ENCODE data around the gene METTL5. TPM values are rescaled to one million over a fixed set of nuclear protein-coding genes. Genes with fewer than 3 reads are reported as not detected.

Gene METTL5
- 90.5 and 106 TPM in 2 replicates for total RNA-seq

DNA sequence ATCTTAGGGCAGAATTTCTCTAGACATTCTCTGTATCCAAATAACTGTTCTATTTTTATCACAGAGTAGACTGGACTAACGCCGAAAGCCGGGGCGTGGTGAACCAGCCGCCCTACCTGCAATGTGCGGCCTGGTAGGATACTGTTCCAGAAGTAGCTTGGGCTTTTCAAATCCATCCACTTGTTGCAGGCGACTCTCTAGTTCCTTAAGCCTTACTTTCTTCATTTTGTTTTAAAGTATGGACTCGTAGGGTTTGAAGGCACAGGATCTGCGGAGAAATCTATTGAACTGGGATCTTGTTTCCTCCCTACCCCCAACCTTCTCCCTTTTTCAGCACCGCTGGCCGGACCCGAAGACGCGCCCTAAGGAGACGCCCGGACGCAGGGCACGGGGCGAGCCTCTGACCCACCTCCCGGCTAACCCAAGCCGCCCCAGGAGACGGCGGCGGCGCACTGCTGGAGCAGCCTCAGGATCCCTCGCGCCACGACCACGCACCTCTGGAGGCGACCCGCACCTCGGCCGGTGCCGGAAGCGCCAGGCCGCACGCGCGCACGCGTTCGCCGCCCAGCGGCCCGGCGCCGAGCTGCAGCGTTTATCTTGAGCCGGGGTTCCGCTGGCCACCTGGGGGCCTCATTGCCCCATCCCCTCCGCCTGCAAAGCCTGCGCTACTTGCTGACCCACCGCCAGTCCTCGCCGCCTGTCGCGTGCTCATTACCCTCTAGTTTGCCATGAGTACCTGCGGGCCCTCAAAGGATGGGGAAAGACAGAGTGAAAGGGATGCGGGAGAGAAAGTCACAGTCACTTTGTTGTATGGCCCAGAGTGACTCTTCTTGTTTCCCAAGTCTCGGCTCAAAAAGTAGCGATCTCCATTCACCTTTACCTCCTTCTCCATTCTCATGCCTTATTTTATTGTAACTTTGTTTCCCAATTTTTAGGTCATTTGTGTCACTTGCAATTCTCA lies at the start of gene METTL5:
TSS of gene METTL5 (minus strand) at position 533 of the 961 bp plus-strand sequence. CDS start at position 225, 308 bp downstream.

DNA sequence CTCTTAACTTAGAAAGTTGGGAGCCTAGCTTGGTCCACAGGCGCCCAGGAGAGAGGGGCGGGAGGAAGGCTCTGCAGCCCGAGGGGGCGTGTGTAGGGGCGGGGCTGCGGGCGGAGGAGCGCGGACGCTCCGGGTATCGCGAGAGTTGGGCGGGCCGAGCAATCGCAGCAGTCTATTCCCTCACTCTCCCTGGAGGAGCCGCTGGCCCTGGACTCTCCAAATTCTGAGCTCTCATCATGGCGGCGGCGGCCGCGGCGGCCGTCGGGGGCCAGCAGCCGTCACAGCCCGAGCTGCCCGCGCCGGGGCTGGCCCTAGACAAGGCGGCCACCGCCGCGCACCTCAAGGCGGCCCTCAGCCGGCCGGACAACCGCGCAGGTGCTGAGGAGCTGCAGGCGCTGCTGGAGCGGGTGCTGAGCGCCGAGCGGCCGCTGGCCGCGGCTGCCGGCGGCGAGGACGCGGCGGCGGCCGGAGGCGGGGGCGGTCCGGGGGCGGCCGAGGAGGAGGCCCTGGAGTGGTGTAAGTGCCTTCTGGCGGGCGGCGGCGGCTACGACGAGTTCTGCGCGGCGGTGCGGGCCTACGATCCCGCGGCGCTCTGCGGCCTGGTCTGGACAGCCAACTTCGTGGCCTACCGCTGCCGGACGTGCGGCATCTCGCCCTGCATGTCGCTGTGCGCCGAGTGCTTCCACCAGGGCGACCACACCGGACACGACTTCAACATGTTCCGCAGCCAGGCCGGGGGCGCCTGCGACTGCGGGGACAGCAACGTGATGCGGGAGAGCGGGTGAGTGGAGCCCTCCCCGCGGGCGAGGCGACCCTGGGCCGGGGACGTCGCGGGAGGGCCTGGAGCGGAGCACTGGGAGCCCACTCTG lies 2.8 kb upstream of the METTL5 start, which contains the start of gene UBR3:
TSS of gene UBR3 (plus strand) at position 183 of the 869 bp plus-strand sequence. CDS start at position 237, 54 bp downstream.

DNA sequence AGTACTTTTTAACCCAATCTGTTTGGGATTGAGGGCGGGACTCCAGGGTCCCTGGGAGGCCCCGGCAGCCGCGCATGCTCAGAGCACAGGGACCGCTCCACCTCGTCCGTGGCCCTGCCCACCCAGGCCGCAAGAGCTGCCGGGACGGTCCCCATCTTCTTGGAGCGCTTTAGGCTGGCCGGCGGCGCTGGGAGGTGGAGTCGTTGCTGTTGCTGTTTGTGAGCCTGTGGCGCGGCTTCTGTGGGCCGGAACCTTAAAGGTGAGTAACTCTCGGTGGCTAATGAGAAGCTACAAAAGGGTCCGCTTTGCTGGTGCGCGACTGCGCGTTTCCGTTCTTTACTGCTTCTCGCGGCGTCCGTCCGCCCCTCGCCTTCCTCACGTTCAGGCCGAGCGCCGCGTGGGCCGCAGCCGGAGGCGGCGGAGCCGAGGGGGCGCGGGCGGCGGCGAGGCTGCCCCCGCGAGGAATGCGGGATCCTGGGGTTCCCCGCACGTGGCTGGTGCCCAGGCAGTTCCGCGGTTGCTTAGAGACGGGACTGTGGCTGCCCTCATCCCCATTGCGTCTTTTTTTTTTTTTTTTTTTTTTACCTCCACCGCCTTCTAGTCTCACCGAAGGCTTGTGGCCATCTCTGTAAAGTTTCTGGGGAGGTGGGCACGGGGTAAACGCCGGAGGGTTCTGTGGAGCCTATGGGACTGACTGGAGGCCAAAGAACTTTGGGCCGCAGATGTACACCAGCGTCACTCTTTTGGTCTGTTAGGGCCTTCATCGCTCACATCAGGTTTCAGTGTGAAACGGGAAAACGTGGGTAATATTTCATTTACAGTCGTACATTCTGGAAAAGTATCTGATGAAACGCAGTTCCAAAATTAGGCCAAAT lies 25.8 kb downstream of the METTL5 start, which contains the start of gene SSB:
TSS of gene SSB (plus strand) at position 154 of the 875 bp plus-strand sequence. CDS start 2,090 bp downstream, outside the sequence.

Other genes starting within 250 kb of the METTL5 start
- 21.9 and 24.6 TPM in 2 replicates for gene PPIG, start 240.6 kb downstream of the METTL5 start, total RNA-seq
- not detected in 2 replicates for gene CFAP210, start 130.5 kb downstream of the METTL5 start, total RNA-seq
- 3.0 TPM in 2 replicates for gene PHOSPHO2, start 130.4 kb downstream of the METTL5 start, total RNA-seq
- 2.0 and 3.3 TPM in 2 replicates for gene KLHL23, start 91.1 kb downstream of the METTL5 start, total RNA-seq
- 54.4 and 87.7 TPM in 2 replicates for gene SSB, start 26.0 kb downstream of the METTL5 start, total RNA-seq
- gene UBR3, start 2.5 kb upstream of the METTL5 start, total RNA-seq = 7.7 and 8.7 TPM in 2 replicates

All from hair follicular keratinocyte (primary cell).